H9 (cell line): ENCODE data around the gene PLB1. TPM values are rescaled to one million over a fixed set of nuclear protein-coding genes. Genes with fewer than 3 reads are reported as not detected.

Source experiments
- DNase-seq: peaks from one replicate; pipeline ENCODE4 v3.0.0-alpha.2; 2017
- H2AFZ ChIP-seq: one replicate; pipeline ENCODE4 v1.6.1; 2013; ENCODE audit warnings: mild to moderate bottlenecking, low read length, control low read depth, moderate library complexity
- H2AK5ac ChIP-seq: 2 replicates; pipeline ENCODE4 v1.6.1; 2013; ENCODE audit warnings: low read length, control low read depth, mixed read lengths; ENCODE audit not compliant: insufficient read length
- H2BK120ac ChIP-seq: one replicate; pipeline ENCODE4 v1.6.1; 2013; ENCODE audit warnings: low read depth, mild to moderate bottlenecking, low read length, control low read depth, inconsistent platforms; ENCODE audit not compliant: poor library complexity, severe bottlenecking
- H2BK12ac ChIP-seq: 2 replicates; pipeline ENCODE4 v1.6.1; 2013; ENCODE audit warnings: low read length, control low read depth, mixed read lengths, low read depth; ENCODE audit not compliant: insufficient read length
- H2BK15ac ChIP-seq: 2 replicates; pipeline ENCODE4 v1.6.1; 2013; ENCODE audit warnings: low read depth, low read length, control low read depth
- H2BK20ac ChIP-seq: one replicate; pipeline ENCODE4 v1.6.1; 2013; ENCODE audit warnings: low read depth, mild to moderate bottlenecking, low read length, control low read depth, inconsistent platforms; ENCODE audit not compliant: poor library complexity, severe bottlenecking
- H2BK5ac ChIP-seq: 2 replicates; pipeline ENCODE4 v1.6.1; 2013; ENCODE audit warnings: low read length, control low read depth, mixed read lengths; ENCODE audit not compliant: insufficient read length
- H3K14ac ChIP-seq: 2 replicates; pipeline ENCODE4 v1.6.1; 2013; ENCODE audit warnings: low read length, control low read depth; ENCODE audit not compliant: insufficient read depth
- H3K18ac ChIP-seq: 2 replicates; pipeline ENCODE4 v1.6.1; 2013; ENCODE audit warnings: low read depth, mild to moderate bottlenecking, mixed read lengths, low read length, control low read depth; ENCODE audit not compliant: insufficient read length
- H3K23ac ChIP-seq: 2 replicates; pipeline ENCODE4 v1.6.1; 2013; ENCODE audit warnings: low read length, control low read depth, mixed read lengths, low read depth; ENCODE audit not compliant: insufficient read length
- H3K23me2 ChIP-seq: 2 replicates; pipeline ENCODE4 v1.6.1; 2013; ENCODE audit warnings: low read depth, mild to moderate bottlenecking, mixed read lengths, low read length, control low read depth; ENCODE audit not compliant: insufficient read length, poor library complexity, severe bottlenecking
- H3K27ac ChIP-seq: 2 replicates; pipeline ENCODE4 v1.5.1; 2013; ENCODE audit warnings: low read length, control low read depth, mixed read lengths, low read depth; ENCODE audit not compliant: insufficient read length
- H3K27me3 ChIP-seq: 2 replicates; pipeline ENCODE4 v1.6.1; 2013; ENCODE audit warnings: low read length, control low read depth, inconsistent platforms; ENCODE audit not compliant: insufficient read depth
- H3K4ac ChIP-seq: 2 replicates; pipeline ENCODE4 v1.6.1; 2013; ENCODE audit warnings: low read depth, mild to moderate bottlenecking, control low read depth, inconsistent platforms, low read length, moderate library complexity
- H3K4me1 ChIP-seq: 2 replicates; pipeline ENCODE4 v1.6.1; 2013; ENCODE audit warnings: low read length, control low read depth, inconsistent platforms; ENCODE audit not compliant: insufficient read depth
- H3K4me2 ChIP-seq: 2 replicates; pipeline ENCODE4 v1.6.1; 2013; ENCODE audit warnings: low read length, control low read depth, mixed read lengths; ENCODE audit not compliant: insufficient read length, insufficient read depth
- H3K56ac ChIP-seq: 2 replicates; pipeline ENCODE4 v1.6.1; 2013; ENCODE audit warnings: low read depth, mild to moderate bottlenecking, mixed read lengths, low read length, control low read depth; ENCODE audit not compliant: insufficient read length
- H3K79me1 ChIP-seq: 2 replicates; pipeline ENCODE4 v1.6.1; 2013; ENCODE audit warnings: low read depth, mild to moderate bottlenecking, moderate library complexity, low read length, control low read depth, inconsistent platforms; ENCODE audit not compliant: insufficient read depth, poor library complexity, severe bottlenecking
- H3K79me2 ChIP-seq: 2 replicates; pipeline ENCODE4 v1.6.1; 2013; ENCODE audit warnings: low read length, control low read depth, inconsistent platforms; ENCODE audit not compliant: insufficient read depth
- H3K9ac ChIP-seq: 2 replicates; pipeline ENCODE4 v1.6.1; 2013; ENCODE audit warnings: low read length, control low read depth, mixed read lengths; ENCODE audit not compliant: insufficient read length; ENCODE audit errors: extremely low read depth
- H3K9me3 ChIP-seq: one replicate; pipeline ENCODE4 v1.6.1; 2013; ENCODE audit warnings: low read depth, low read length, inconsistent platforms; ENCODE audit not compliant: control insufficient read depth
- H3T11ph ChIP-seq: one replicate; pipeline ENCODE4 v1.6.1; 2013; ENCODE audit warnings: mild to moderate bottlenecking, low read length, control low read depth, inconsistent platforms
- H4K20me1 ChIP-seq: one replicate; pipeline ENCODE4 v1.6.1; 2013; ENCODE audit not compliant: control insufficient read depth, insufficient read length, insufficient read depth
- H4K5ac ChIP-seq: 2 replicates; pipeline ENCODE4 v1.6.1; 2013; ENCODE audit warnings: low read depth, mild to moderate bottlenecking, mixed read lengths, low read length, control low read depth; ENCODE audit not compliant: insufficient read length
- H4K8ac ChIP-seq: replicated peaks from 2 replicates; pipeline ENCODE4 v1.6.1; 2013; ENCODE audit warnings: low read length, control low read depth, mixed read lengths, low read depth; ENCODE audit not compliant: insufficient read length
- H4K91ac ChIP-seq: 2 replicates; pipeline ENCODE4 v1.6.1; 2013; ENCODE audit warnings: low read depth, mild to moderate bottlenecking, moderate library complexity, mixed read lengths, low read length, control low read depth; ENCODE audit not compliant: insufficient read length
- H3K27ac Mint-ChIP-seq, 3 experiments: 2 replicates in 2 of 3; 3 replicates in 1 of 3; pipeline ENCODE4 v1.8.0; 2020 to 2021; ENCODE audit warnings: mixed read lengths in 3 of 3, mild to moderate bottlenecking in 1 of 3, moderate library complexity in 1 of 3
- H3K27me3 Mint-ChIP-seq: 2 replicates; pipeline ENCODE4 v1.8.0; 2021; ENCODE audit warnings: low read depth, mild to moderate bottlenecking, moderate library complexity, mixed read lengths
- H3K36me3 Mint-ChIP-seq, 3 experiments: 2 replicates in 2 of 3; 3 replicates in 1 of 3; pipeline ENCODE4 v1.8.0; 2020 to 2021; ENCODE audit warnings: low read depth in 3 of 3, mixed read lengths in 3 of 3; ENCODE audit not compliant: insufficient read depth in 1 of 3
- H3K4me1 Mint-ChIP-seq, 2 experiments: 2 replicates each; pipeline ENCODE4 v1.8.0; 2020; ENCODE audit warnings: mixed read lengths in 2 of 2
- H3K4me3 Mint-ChIP-seq, 2 experiments: 2 replicates in 1 of 2; 3 replicates in 1 of 2; pipeline ENCODE4 v1.8.0; 2020 to 2021; ENCODE audit warnings: mild to moderate bottlenecking in 2 of 2, mixed read lengths in 2 of 2, moderate library complexity in 1 of 2
- H3K9me3 Mint-ChIP-seq, 2 experiments: 2 replicates in 1 of 2; 3 replicates in 1 of 2; pipeline ENCODE4 v1.8.0; 2020; ENCODE audit warnings: mild to moderate bottlenecking in 2 of 2, mixed read lengths in 2 of 2, moderate library complexity in 1 of 2
- CTCF ChIP-seq: fragments of 200-600 bp; sonication (generic); conservative IDR thresholded peaks from 3 replicates; pipeline ENCODE4 v1.8.0; 2021; ENCODE audit warnings: antibody characterized with exemption, mild to moderate bottlenecking
- WGBS: extraction: QIAGEN DNeasy Blood & Tissue Kit; methylation state at CpG from one replicate; pipeline ENCODE4 v1.1.7; 2013; ENCODE audit warnings: missing lambda C conversion rate, low lambda C conversion rate, mixed read lengths; ENCODE audit not compliant: insufficient read length; ENCODE audit errors: extremely low coverage; 5-methylcytosine and 5-hydroxymethylcytosine counted together
- total RNA-seq: library from RNA; stranded (reverse); gene quantifications from 2 replicates; pipeline ENCODE4 v1.2.1, GENCODE V29; 2021

The PLB1 gene
- total RNA-seq, 1 experiment from 2014 or later = not detected

GRCh38 chr2:28663359-28663758 is 167.5 kb downstream of the PLB1 start:
- Histone ChIP-seq H3T11ph (no peak overlapping the region), H3K18ac (no peak overlapping the region), H3K79me1 (no peaks in the 10 kb centered on the region), H3K4me1 (no peaks in the 10 kb centered on the region), H2AK5ac (no peak overlapping the region), H3K9ac (no peak overlapping the region), H4K20me1 (no peaks in the 10 kb centered on the region), H2BK5ac (no peak overlapping the region), H3K9me3 (no peaks in the 10 kb centered on the region), H2BK20ac (no peak overlapping the region), H3K23me2 (no peaks in the 10 kb centered on the region), H3K4ac (no peak overlapping the region), H4K8ac (no peak overlapping the region), H2BK12ac (no peak overlapping the region), H2BK15ac (no peak overlapping the region), H3K4me2 (no peak overlapping the region), H4K91ac (no peak overlapping the region), H2AFZ (no peak overlapping the region), H3K79me2 (no peaks in the 10 kb centered on the region), H4K5ac (no peak overlapping the region), H3K27ac (no peak overlapping the region), H3K56ac (no peak overlapping the region), H3K23ac (no peak overlapping the region), H2BK120ac (no peak overlapping the region), H3K14ac (no peak overlapping the region), H3K27me3 (no peaks in the 10 kb centered on the region)
- Mint-ChIP-seq H3K4me1 (peaks cover 6 to 13% of the 10 kb centered on the region in 2 experiments; a peak in 3 of 4 replicates), H3K27me3 (no peaks in the 10 kb centered on the region; the same call in 1 of the 2 replicates), H3K27ac (no peak overlapping the region), H3K9me3 (no peaks in the 10 kb centered on the region; a peak in 2 of 5 replicates), H3K36me3 (no peaks in the 10 kb centered on the region; a peak in 1 of 7 replicates), H3K4me3 (no peak overlapping the region)
- TF ChIP-seq CTCF = 0 out of 3 replicates have a peak, but pooled peaks have one; percentile 11
- no CpG with 5 or more reads among the region's 1 CpG for WGBS
- no peak for DNase-seq
